Breast epithelium (tissue), 4 donors: Measurements from ENCODE around the gene C5orf24. TPM values are rescaled to one million over a fixed set of nuclear protein-coding genes. Genes with fewer than 3 reads are reported as not detected.

ENCODE experiments used
- DNase-seq, 2 donors: peaks; one replicate each; pipeline ENCODE4 v3.0.0-alpha.2; 2019; ENCODE audit warnings: low spot score in 2 of 2
- H3K27ac ChIP-seq, 2 donors: fragments of 200-600 bp; sonication (generic) in 1 of 2; one replicate each; pipeline ENCODE4 v1.5.1; 2016 to 2019; ENCODE audit warnings: mild to moderate bottlenecking in 1 of 2
- H3K27me3 ChIP-seq, 2 donors: fragments of 200-600 bp; sonication (generic) in 1 of 2; one replicate each; pipeline versions ENCODE4 v1.5.1 to v1.6.0; 2017 to 2019; ENCODE audit warnings: control low read depth in 1 of 2, mild to moderate bottlenecking in 1 of 2
- H3K36me3 ChIP-seq: fragments of 200-600 bp; one replicate; pipeline ENCODE4 v1.5.1; 2019
- H3K4me1 ChIP-seq, 2 donors: fragments of 200-600 bp; sonication (generic); one replicate each; pipeline ENCODE4 v1.5.1; 2016 to 2019; ENCODE audit warnings: control low read depth in 1 of 2
- H3K4me3 ChIP-seq, 3 donors: fragments of 200-600 bp; sonication (generic); 1 replicate in 2 of 3; 2 replicates in 1 of 3; pipeline ENCODE4 v1.5.1; 2016 to 2019; ENCODE audit warnings: mild to moderate bottlenecking in 3 of 3, moderate library complexity in 2 of 3
- H3K9me3 ChIP-seq, 2 donors: fragments of 200-600 bp; sonication (generic) in 1 of 2; one replicate each; pipeline ENCODE4 v1.5.1; 2016 to 2019; ENCODE audit warnings: control low read depth in 1 of 2
- CTCF ChIP-seq, 3 donors: fragments of 450-650 bp; IDR thresholded peaks; one replicate each; pipeline ENCODE4 v1.5.1; 2016 to 2017; ENCODE audit warnings: antibody characterized with exemption in 3 of 3, mild to moderate bottlenecking in 3 of 3, moderate library complexity in 3 of 3
- POLR2A ChIP-seq: fragments of 450-650 bp; IDR thresholded peaks from one replicate; pipeline ENCODE4 v1.6.1; 2016; ENCODE audit warnings: antibody characterized with exemption, mild to moderate bottlenecking, moderate library complexity
- POLR2AphosphoS5 ChIP-seq, 3 donors: sonication (generic); formaldehyde crosslinking; IDR thresholded peaks; one replicate each; pipeline ENCODE4 v1.6.1; 2017; ENCODE audit warnings: antibody characterized with exemption in 3 of 3
- intact Hi-C: fragments of 100-400 bp; cut with DNase I; formaldehyde crosslinking; loops from one replicate; pipeline ENCODE4 v1.15.1; 2023; ENCODE audit warnings: low total_unique reads
- total RNA-seq, 3 donors: library from RNA; depleted of rRNA; stranded (reverse); fragments of >200 nt; gene quantifications; one replicate each; pipeline ENCODE4 v1.1.0, GENCODE V29; 2016

C5orf24 gene
- total RNA-seq, 3 donors from 2014 or later, result 33.4 to 44.5 (median 41.6) TPM

GRCh38 chr5:134887593-134888159 lies 41.9 kb downstream of the C5orf24 start:
- no peaks in the 10 kb centered on the region for H3K36me3 ChIP-seq
- no peaks in the 10 kb centered on the region for H3K4me1 ChIP-seq
- no peaks in the 10 kb centered on the region for H3K9me3 ChIP-seq
- H3K27ac ChIP-seq, result no peak overlapping the region
- H3K27me3 ChIP-seq, result no peaks in the 10 kb centered on the region
- intact Hi-C loops, result no loop called here
- DNase-seq, result no peak
- TF ChIP-seq POLR2AphosphoS5 (IDR thresholded peaks at IDR 0.05), result no peak
- TF ChIP-seq CTCF (IDR thresholded peaks at IDR 0.05), result no peak
- no peak for TF ChIP-seq POLR2A
- no peak overlapping the region for H3K4me3 ChIP-seq

DNA sequence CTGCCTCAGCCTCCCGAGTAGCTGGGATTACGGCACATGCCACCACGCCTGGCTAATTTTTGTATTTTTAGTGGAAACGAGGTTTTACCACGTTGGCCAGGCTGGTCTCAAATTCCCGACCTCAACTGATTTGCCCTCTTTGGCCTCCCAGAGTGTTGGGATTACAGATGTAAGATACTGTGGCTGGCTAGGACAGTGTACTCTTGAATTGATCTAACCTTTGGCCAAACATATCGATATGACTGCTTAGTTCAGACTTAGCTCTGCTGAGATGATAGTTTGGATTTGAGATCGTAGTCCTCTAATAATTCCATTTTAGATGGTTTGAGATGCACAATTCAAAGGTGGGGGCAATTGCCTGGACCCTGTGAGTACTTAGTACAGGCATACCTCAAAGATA lies 43.6 kb downstream of the C5orf24 start:
- no peak overlapping the region for H3K27ac ChIP-seq
- no peak overlapping the region for H3K4me3 ChIP-seq
- TF ChIP-seq POLR2AphosphoS5 (IDR thresholded peaks at IDR 0.05) (no peak), CTCF (IDR thresholded peaks at IDR 0.05) (no peak)
- no peaks in the 10 kb centered on the region for H3K9me3 ChIP-seq
- intact Hi-C loops, result no loop called here
- DNase-seq, result no peak
- no peaks in the 10 kb centered on the region for H3K27me3 ChIP-seq
- no peaks in the 10 kb centered on the region for H3K4me1 ChIP-seq
- no peaks in the 10 kb centered on the region for H3K36me3 ChIP-seq

DNA sequence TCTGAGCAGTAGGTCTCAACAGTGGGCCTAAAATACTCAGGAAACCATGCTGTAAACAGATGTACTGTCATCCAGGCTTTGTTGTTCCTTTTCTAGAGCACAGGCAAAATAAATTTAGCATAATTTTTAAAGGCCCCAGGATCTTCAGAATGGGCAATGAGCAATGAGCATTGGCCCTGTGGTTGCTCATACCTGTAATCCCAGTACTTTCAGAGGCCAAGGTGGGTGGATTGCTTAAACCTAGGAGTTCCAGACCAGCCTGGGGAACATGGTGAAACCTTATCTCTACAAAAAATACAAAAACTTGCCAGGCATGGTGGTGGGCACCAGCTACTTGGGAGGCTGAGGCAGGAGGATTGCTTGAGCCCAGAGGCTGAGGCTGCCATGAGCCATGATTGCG lies 45.7 kb downstream of the C5orf24 start:
- no peak overlapping the region for H3K4me3 ChIP-seq
- no peaks in the 10 kb centered on the region for H3K9me3 ChIP-seq
- H3K4me1 ChIP-seq, result no peaks in the 10 kb centered on the region
- H3K36me3 ChIP-seq, result no peaks in the 10 kb centered on the region
- no peaks in the 10 kb centered on the region for H3K27me3 ChIP-seq
- no peak overlapping the region for H3K27ac ChIP-seq
- no peak for DNase-seq
- TF ChIP-seq CTCF (IDR thresholded peaks at IDR 0.05) (no peak), POLR2AphosphoS5 (IDR thresholded peaks at IDR 0.05) (no peak), POLR2A (no peak)
- intact Hi-C loops, result no loop called here

DNA sequence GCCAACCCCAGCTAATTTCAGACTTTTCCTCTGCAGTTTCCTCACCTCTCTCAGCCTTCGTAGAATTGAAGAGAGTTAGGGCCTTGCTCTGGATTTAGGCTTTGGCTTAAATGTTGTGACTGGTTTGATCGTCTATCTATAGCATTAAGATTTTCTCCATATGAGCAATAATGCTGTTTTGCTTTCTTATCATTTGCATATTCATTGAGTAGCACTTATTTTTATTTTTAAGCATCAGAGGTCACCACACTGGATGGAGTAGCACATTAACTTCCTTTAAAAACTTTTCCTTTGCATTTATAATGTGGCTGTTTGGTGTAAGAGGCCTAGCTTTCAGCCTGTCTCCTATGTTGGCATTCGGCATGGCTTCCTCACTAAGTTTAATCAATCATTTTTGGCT lies 46.5 kb downstream of the C5orf24 start:
- no peaks in the 10 kb centered on the region for H3K4me1 ChIP-seq
- no peaks in the 10 kb centered on the region for H3K27me3 ChIP-seq
- DNase-seq, result no peak
- H3K36me3 ChIP-seq, result no peaks in the 10 kb centered on the region
- H3K27ac ChIP-seq, result no peak overlapping the region
- intact Hi-C loops, result no loop called here
- TF ChIP-seq POLR2A (no peak), CTCF (IDR thresholded peaks at IDR 0.05) (no peak), POLR2AphosphoS5 (IDR thresholded peaks at IDR 0.05) (no peak)
- no peak overlapping the region for H3K4me3 ChIP-seq
- no peaks in the 10 kb centered on the region for H3K9me3 ChIP-seq

DNA sequence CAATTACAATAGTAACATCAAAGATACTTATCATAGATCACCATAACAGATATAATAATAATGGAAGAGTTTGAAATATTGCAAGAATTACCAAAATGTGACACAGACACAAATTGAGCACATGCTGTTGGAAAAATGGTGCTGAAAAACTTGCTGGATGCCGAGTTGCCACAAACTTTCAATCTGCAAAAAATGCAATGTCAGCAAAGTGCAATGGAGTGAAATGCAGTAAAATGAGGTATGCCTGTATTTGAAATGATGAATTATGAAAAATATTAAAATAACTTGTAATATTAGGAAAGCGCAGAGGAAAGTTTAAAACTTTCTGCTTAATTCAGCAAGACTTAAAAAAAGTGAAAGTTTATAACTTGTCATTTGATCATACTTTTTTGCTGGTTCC lies 47.2 kb downstream of the C5orf24 start:
- Histone ChIP-seq H3K9me3 (no peaks in the 10 kb centered on the region), H3K27ac (no peak overlapping the region), H3K36me3 (no peaks in the 10 kb centered on the region), H3K27me3 (no peaks in the 10 kb centered on the region), H3K4me1 (no peaks in the 10 kb centered on the region), H3K4me3 (no peak overlapping the region)
- intact Hi-C loops, result no loop called here
- DNase-seq, result no peak
- TF ChIP-seq POLR2A (no peak), CTCF (IDR thresholded peaks at IDR 0.05) (no peak), POLR2AphosphoS5 (IDR thresholded peaks at IDR 0.05) (no peak)
